Activated T-helper 17 cell treated with anti-CD3 and anti-CD28 coated beads, Interleukin-2, amount 50 U/mL, for 72 hours (primary cell): ENCODE measurements around the gene AOPEP. TPM values are rescaled to one million over a fixed set of nuclear protein-coding genes. Genes with fewer than 3 reads are reported as not detected.

Experiments
- ATAC-seq: fragments of 150-1000 bp; cut with Tn5 transposase; replicated peaks from 2 replicates; pipeline ENCODE4 v1.10.0; 2021; ENCODE audit warnings: mild to moderate bottlenecking, moderate library complexity
- H3K27ac Mint-ChIP-seq: one replicate; pipeline ENCODE4 v1.8.0; 2022; ENCODE audit warnings: mixed read lengths
- H3K27me3 Mint-ChIP-seq: one replicate; pipeline ENCODE4 v1.8.0; 2022; ENCODE audit warnings: mixed read lengths
- H3K36me3 Mint-ChIP-seq: one replicate; pipeline ENCODE4 v1.8.0; 2022; ENCODE audit warnings: low read depth, mild to moderate bottlenecking, mixed read lengths
- H3K4me1 Mint-ChIP-seq: one replicate; pipeline ENCODE4 v1.8.0; 2022; ENCODE audit warnings: mixed read lengths
- H3K4me3 Mint-ChIP-seq: one replicate; pipeline ENCODE4 v1.8.0; 2022; ENCODE audit warnings: mild to moderate bottlenecking, mixed read lengths
- H3K9me3 Mint-ChIP-seq: one replicate; pipeline ENCODE4 v1.8.0; 2022; ENCODE audit warnings: mixed read lengths
- total RNA-seq, 2 donors: library from RNA; stranded (reverse); gene quantifications; one replicate each; pipeline ENCODE4 v1.2.3, GENCODE V29; 2022

AOPEP gene
- total RNA-seq, 2 donors from 2014 or later: 15.5 to 16.4 TPM

DNA sequence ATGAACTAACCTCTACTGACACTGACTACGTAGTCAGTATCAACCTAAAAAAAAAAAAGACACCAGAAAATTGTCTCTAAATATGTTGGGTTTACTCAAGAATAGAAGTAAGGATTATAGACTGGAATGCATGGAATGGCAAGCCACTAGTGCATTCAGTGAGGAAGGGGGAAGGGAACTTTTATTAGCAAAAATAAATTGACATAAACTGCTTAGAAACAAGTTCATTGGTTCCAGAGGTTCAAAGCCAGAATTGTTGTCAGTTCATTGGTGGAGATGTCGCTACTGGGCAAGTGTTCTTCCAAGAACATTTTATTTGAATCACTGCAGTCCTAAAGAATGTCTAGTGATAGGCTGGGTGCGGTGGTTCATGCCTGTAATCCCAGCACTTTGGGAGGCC, 26.1 kb upstream of the AOPEP start:
- H3K27ac Mint-ChIP-seq: no peak overlapping the region
- peaks cover 4% of the 10 kb centered on the region for H3K4me1 Mint-ChIP-seq
- peaks cover 4% of the 10 kb centered on the region for H3K9me3 Mint-ChIP-seq
- ATAC-seq: no peak
- H3K4me3 Mint-ChIP-seq: no peak overlapping the region
- H3K27me3 Mint-ChIP-seq: peaks cover 25% of the 10 kb centered on the region
- no peaks in the 10 kb centered on the region for H3K36me3 Mint-ChIP-seq

DNA sequence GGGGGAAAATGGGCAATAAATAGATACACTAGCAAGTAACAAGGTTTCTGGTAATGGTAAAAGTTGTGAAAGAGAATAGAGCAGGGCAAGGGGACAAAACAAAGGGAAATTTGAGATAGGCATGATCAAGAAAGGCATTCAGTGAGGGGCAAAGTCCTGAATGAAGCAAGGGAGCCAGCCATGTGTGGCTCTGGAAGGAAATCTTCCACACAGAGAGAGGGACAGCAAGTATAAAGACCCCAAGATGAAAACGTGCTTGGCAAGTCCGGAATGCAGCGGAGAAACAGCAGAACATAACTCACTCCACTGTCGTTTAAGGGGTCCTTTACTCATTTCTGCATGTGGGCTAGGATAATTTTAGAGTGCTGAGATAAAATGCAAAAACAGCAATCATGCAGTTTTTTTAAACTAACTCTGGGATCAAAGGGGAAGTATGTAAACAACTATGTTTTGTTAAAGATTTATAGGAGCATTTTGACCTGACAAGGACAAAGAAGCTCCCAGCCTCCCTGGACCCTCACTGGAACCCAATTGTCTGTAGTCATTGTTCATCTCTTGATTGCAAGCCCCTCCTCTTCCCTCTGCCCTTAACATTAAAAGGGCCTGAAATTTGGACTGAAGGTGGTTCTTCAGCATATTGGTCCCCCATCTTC, 22.9 kb upstream of the AOPEP start:
- H3K27me3 Mint-ChIP-seq: peaks cover 19% of the 10 kb centered on the region
- no peak overlapping the region for H3K27ac Mint-ChIP-seq
- H3K4me1 Mint-ChIP-seq: peaks cover 4% of the 10 kb centered on the region
- no peak overlapping the region for H3K4me3 Mint-ChIP-seq
- ATAC-seq: no peak
- H3K36me3 Mint-ChIP-seq: no peaks in the 10 kb centered on the region
- peaks cover 4% of the 10 kb centered on the region for H3K9me3 Mint-ChIP-seq

DNA sequence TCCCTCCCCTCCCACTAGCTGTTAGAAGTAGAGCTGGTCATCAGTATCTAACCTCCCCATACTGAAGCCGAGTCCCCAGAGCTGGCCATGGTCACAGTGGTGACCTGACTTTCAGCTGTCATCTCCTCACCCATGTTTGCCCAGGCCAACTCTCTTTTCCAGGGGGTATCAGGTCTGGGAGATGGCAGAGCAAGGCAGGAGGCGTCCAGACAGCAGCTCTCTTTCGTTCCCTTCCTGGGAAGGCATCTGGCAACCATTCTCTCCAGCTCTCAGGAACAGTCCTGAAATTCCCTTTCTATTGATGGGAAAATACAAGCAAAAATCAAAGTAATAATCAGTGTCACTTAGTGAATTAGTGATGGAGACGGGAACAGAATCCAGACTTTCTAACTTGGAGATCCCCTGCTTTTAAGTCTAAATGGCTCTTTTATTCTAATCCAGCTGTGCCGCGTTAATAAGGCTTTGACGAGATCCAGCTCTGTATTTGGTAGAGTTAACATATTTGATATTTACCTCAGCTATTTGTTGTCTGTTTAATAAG, 21.3 kb upstream of the AOPEP start:
- H3K9me3 Mint-ChIP-seq: peaks cover 2% of the 10 kb centered on the region

DNA sequence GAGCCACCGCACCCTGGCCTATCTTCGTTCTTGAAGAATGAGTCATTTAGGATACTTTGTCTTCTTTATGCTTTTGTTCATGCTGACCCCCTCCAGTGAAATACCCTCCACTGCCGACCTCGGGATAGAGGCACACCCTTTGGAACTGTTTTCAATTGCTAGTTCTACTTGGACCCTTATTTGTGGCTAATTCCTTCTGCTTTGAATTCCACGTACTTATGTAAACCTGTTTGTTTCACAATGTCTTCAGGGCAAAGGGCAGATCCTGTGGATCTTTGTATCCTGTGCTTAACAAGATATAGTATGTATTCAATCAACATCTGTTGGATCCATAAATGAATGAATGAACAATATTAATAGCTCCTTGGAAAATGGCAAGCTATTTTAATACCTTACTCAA, 19.6 kb upstream of the AOPEP start:
- no peaks in the 10 kb centered on the region for H3K36me3 Mint-ChIP-seq
- no peak for ATAC-seq
- no peak overlapping the region for H3K4me3 Mint-ChIP-seq
- H3K27me3 Mint-ChIP-seq: peaks cover 11% of the 10 kb centered on the region
- H3K4me1 Mint-ChIP-seq: no peaks in the 10 kb centered on the region
- no peaks in the 10 kb centered on the region for H3K9me3 Mint-ChIP-seq
- H3K27ac Mint-ChIP-seq: no peak overlapping the region

More for the DNA sequence above, 21.3 kb upstream of the AOPEP start:
- ATAC-seq: no peak
- peaks cover 2% of the 10 kb centered on the region for H3K4me1 Mint-ChIP-seq
- no peak overlapping the region for H3K27ac Mint-ChIP-seq
- peaks cover 9% of the 10 kb centered on the region for H3K27me3 Mint-ChIP-seq
- no peaks in the 10 kb centered on the region for H3K36me3 Mint-ChIP-seq
- H3K4me3 Mint-ChIP-seq: no peak overlapping the region

DNA sequence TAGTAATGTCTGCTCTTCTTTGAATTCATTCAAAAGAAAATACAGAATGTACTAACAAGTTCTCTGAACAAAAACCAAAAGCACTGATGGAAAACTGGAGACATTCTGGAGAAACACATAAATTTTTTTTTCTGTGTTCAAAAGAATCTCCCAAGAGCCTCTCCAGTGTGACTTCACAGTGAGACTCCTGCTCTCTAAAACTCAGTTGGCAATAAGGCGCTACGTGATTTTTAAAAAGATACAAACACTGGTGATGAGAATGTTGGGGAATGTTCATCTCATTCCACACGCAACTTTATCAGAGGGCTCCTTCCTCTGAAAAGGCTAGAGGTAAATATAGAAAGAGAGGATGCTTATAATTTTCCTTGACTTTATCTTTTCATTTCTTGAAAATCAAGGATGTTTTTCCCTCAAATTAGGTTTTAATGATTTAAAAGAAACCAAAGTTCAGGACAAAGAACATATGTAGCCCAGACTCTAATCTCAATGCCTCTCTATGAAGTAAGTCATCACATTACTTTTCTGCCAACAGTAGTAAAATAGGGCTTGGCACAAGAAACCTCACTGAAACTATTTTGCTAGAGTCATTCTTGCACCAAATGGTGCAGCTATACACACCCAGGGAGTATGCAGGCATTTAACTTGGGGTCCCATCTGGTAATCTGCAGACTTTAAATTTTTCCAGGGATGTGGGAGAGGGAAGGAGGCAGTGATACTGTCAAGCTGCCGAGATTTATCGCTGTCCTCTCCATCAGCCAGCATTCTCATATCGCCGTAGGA, 12.9 kb upstream of the AOPEP start:
- H3K27me3 Mint-ChIP-seq: peaks cover 37% of the 10 kb centered on the region
- H3K4me3 Mint-ChIP-seq: no peak overlapping the region
- no peak for ATAC-seq
- H3K4me1 Mint-ChIP-seq: no peaks in the 10 kb centered on the region
- no peak overlapping the region for H3K27ac Mint-ChIP-seq
- no peaks in the 10 kb centered on the region for H3K9me3 Mint-ChIP-seq
- H3K36me3 Mint-ChIP-seq: no peaks in the 10 kb centered on the region

DNA sequence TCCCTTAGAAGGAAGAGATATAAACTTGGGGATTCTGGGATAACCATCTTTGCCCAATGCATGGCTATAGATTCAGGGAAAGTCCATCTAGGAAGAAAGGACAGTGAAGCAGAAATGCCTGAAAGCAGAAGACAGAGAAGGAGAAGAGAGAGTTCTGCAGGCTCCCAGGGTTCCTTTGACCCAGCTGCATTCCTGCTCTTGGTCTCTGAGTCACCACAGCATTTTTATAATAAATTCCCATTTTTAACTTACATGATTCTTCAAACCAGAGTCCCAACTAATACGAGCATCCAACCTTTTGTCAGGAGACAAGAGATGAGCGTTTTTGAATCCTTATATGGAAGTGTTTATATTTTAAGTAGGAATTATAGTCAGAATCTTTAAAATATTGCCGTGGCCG, 12.0 kb upstream of the AOPEP start:
- Mint-ChIP-seq H3K4me1 (no peaks in the 10 kb centered on the region), H3K27ac (no peak overlapping the region), H3K4me3 (no peak overlapping the region), H3K27me3 (peaks cover 37% of the 10 kb centered on the region), H3K36me3 (no peaks in the 10 kb centered on the region), H3K9me3 (no peaks in the 10 kb centered on the region)
- no peak for ATAC-seq

DNA sequence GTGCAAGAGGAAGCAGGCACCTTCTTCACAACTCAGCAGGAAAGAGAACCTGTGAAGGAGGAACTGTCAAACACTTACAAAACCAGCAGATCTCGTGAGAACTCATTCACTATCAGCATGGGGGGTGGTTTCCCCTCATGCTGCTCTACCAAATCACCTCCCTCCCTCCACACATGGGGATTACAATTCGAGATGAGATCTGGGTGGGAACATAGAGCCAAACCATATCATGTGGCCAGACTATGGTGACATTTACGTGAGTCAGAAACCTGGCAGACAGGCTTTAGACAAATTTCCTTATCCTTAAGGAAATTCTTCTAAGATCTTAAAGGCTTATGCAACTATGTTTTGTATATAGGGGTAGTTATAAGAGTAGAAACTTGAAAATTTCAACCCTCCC, 8.7 kb upstream of the AOPEP start:
- Mint-ChIP-seq H3K27ac (no peak overlapping the region), H3K27me3 (peaks cover 26% of the 10 kb centered on the region), H3K4me3 (no peak overlapping the region), H3K9me3 (no peaks in the 10 kb centered on the region), H3K4me1 (no peaks in the 10 kb centered on the region), H3K36me3 (no peaks in the 10 kb centered on the region)
- ATAC-seq: no peak

DNA sequence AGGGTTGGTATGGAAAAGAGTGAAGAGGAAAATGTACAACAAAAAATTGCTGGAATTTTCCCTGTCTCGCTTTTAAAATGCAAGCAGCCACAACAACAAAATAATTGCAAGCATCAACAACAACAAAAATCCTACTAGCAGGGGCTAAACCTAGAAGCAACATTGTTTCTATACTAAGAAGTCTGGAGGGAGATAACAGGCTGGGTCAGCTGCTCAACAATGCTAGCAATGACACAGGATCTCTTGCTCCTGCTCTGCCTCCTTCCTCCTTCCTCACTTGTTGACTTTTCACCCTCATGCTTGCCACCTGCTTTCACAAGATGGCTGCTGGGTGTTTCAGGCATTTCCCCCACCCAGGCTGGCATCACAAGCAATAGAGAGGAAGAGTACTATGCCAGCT, 7.6 kb upstream of the AOPEP start:
- no peak for ATAC-seq
- Mint-ChIP-seq H3K36me3 (no peaks in the 10 kb centered on the region), H3K9me3 (no peaks in the 10 kb centered on the region)

DNA sequence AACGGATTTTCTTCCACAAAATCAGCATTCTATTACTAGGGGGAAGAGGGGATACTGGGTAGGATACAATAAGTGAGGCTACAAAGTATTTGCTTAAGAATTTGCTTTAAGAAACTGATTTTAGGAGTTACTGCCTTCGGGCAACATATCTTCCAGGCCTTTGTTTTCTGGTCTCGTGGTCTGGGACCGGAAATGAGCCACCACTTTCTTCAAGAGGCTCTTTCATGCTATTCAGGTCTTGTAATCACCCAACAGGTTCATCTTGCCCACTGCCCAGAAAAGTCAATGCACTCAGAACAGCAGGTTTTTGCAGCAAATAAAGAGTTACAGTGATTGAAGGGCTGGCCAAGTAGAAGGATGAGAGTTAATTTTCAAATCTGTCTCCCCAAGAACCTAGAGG, 6.6 kb upstream of the AOPEP start:
- H3K36me3 Mint-ChIP-seq: no peaks in the 10 kb centered on the region
- no peaks in the 10 kb centered on the region for H3K4me1 Mint-ChIP-seq
- peaks cover 19% of the 10 kb centered on the region for H3K27me3 Mint-ChIP-seq
- H3K9me3 Mint-ChIP-seq: no peaks in the 10 kb centered on the region
- ATAC-seq: no peak
- no peak overlapping the region for H3K27ac Mint-ChIP-seq
- H3K4me3 Mint-ChIP-seq: no peak overlapping the region

More for the DNA sequence above, 7.6 kb upstream of the AOPEP start:
- Mint-ChIP-seq H3K27ac (no peak overlapping the region), H3K27me3 (peaks cover 20% of the 10 kb centered on the region), H3K4me1 (no peaks in the 10 kb centered on the region), H3K4me3 (no peak overlapping the region)

DNA sequence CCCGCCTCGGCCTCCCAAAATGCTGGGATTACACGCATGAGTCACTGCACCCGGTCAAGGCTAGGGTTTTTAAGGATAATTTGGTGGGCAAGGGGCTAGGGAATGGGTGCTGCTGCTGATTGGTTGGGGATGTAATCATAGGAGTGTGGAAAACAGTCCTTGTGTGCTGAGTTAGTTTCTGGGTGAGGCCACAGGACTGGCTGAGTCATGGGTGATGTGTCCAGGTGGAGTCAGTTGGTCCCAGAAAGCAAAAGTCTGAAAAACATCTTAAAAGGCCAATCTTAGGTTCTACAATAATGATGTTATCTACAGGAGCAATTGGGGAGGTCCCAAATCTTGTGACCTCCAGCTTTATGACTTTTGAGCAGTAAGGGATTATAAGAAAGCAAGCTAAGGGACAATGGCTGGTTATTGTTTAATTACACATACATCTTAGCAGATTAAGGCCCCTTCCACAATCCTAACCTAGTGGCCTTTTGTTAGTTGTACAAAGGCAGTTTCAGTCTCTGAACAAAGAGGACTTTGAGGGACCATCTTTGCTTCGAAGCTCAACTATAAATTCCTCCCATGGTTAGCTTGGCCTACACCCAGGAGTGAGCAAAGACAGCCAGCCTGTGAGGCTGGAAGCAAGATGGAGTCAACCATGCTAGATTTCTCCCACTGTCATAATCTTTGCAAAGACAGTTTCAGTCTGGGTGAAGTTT, 5.5 kb upstream of the AOPEP start:
- no peak overlapping the region for H3K4me3 Mint-ChIP-seq
- H3K27me3 Mint-ChIP-seq: peaks cover 18% of the 10 kb centered on the region
- no peak overlapping the region for H3K27ac Mint-ChIP-seq
- no peaks in the 10 kb centered on the region for H3K36me3 Mint-ChIP-seq
- H3K4me1 Mint-ChIP-seq: no peaks in the 10 kb centered on the region
- peak; percentile 16 for ATAC-seq
- H3K9me3 Mint-ChIP-seq: no peaks in the 10 kb centered on the region

DNA sequence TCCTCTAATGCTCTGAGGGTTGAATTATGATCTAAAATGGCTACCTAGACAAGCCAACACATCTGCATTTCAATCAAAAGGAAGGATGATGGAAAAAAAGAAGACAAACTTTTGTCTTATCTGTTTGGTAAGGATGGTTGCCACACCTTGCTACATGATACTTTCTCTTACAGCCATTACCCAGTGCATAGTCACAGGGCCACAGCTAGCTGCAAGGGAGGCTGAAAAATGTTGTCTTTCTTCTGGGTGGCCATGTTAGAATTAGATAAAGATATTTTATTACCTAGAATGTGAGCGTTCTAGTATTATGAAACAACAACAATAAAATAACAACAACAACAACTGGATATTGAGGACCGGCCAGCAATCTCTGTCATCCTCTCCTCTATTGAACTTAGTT, 4.7 kb upstream of the AOPEP start:
- H3K27me3 Mint-ChIP-seq: peaks cover 14% of the 10 kb centered on the region
- no peaks in the 10 kb centered on the region for H3K4me1 Mint-ChIP-seq
- peaks cover 2% of the 10 kb centered on the region for H3K36me3 Mint-ChIP-seq
- H3K27ac Mint-ChIP-seq: no peak overlapping the region
- no peaks in the 10 kb centered on the region for H3K9me3 Mint-ChIP-seq
- ATAC-seq: no peak
- no peak overlapping the region for H3K4me3 Mint-ChIP-seq

DNA sequence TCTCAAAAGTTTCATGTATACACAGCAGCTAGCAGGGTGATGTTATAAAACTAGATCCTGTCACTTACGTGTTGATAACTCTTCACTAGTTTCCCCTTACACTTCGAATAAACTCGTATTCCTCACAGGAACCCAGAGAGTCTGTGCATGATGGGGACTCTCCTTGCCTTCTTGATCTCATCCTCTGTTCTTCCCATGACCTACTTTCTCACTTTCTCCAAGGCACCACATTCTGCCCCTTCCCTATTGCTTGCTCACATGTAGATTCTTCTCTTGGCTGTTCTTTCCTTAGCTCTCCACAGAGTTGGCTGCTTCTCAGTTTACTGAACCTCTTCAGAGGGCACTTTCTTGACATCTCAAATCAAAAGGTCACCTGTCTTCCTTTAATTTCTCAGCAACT, 1.2 kb upstream of the AOPEP start:
- H3K4me3 Mint-ChIP-seq: no peak overlapping the region
- peaks cover 6% of the 10 kb centered on the region for H3K36me3 Mint-ChIP-seq
- no peaks in the 10 kb centered on the region for H3K9me3 Mint-ChIP-seq

DNA sequence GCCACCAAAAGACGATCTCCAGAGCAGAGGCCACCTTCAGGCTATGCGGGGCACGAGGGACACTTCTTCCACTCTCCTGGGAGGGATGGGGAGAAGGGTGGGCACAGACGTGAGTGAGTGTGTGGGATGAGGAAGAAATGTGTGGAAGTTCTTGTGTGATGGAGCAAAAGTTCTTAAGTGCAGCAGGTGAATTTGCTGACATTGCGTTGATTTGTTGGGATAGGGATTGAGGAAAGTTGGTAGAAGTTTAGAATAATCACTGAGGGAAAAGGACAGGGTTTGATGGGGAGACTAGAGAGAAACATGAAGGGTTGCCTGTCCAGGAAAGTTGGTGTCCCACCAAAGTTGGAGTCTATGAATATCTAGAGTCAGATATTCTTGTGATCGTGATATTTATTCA, 2.2 kb downstream of the AOPEP start:
- ATAC-seq: no peak
- no peak overlapping the region for H3K27ac Mint-ChIP-seq
- peaks cover 6% of the 10 kb centered on the region for H3K36me3 Mint-ChIP-seq
- H3K4me3 Mint-ChIP-seq: no peak overlapping the region
- H3K9me3 Mint-ChIP-seq: no peaks in the 10 kb centered on the region
- H3K27me3 Mint-ChIP-seq: no peaks in the 10 kb centered on the region
- H3K4me1 Mint-ChIP-seq: no peaks in the 10 kb centered on the region

More for the DNA sequence above, 1.2 kb upstream of the AOPEP start:
- Mint-ChIP-seq H3K27ac (no peak overlapping the region), H3K27me3 (no peaks in the 10 kb centered on the region), H3K4me1 (no peaks in the 10 kb centered on the region)
- no peak for ATAC-seq

DNA sequence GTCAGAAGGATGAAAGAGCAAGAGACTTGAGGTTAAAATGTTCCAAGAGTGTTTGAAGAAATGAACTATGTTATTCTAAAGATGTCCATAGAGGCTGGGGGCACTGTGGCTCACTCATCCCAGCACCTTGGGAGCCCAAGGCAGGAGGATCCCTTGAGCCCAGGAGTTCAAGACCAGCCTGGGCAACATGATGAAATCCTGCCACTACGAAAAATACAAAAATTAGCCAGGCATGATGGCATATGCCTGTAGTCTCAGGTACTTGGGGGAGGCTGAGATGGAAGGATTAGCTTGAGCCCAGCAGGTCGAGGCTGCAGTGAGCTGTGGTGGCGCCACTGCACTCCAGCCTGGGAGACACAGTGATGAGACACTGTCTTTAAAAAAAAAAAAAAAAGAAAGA, 2.7 kb downstream of the AOPEP start:
- Mint-ChIP-seq H3K4me1 (no peaks in the 10 kb centered on the region), H3K36me3 (peaks cover 6% of the 10 kb centered on the region), H3K27ac (no peak overlapping the region), H3K4me3 (no peak overlapping the region), H3K27me3 (no peaks in the 10 kb centered on the region), H3K9me3 (no peaks in the 10 kb centered on the region)
- no peak for ATAC-seq
